Activated CD4-positive, CD25-positive, alpha-beta regulatory T cell treated with anti-CD3 and anti-CD28 coated beads, Interleukin-2, amount 50 U/mL, for 16 hours (primary cell): Measurements from ENCODE around the gene LRRC8A.
"Not testable (repeated sequence)": the region's sequence is repeated elsewhere in the genome, so short reads cannot be mapped to it uniquely, and the experiment has no call there.

Source experiments
- DNase-seq: peaks from one replicate; pipeline ENCODE4 v3.0.0-alpha.2; 2020; ENCODE audit warnings: low read depth, low spot score

Gene LRRC8A

DNA sequence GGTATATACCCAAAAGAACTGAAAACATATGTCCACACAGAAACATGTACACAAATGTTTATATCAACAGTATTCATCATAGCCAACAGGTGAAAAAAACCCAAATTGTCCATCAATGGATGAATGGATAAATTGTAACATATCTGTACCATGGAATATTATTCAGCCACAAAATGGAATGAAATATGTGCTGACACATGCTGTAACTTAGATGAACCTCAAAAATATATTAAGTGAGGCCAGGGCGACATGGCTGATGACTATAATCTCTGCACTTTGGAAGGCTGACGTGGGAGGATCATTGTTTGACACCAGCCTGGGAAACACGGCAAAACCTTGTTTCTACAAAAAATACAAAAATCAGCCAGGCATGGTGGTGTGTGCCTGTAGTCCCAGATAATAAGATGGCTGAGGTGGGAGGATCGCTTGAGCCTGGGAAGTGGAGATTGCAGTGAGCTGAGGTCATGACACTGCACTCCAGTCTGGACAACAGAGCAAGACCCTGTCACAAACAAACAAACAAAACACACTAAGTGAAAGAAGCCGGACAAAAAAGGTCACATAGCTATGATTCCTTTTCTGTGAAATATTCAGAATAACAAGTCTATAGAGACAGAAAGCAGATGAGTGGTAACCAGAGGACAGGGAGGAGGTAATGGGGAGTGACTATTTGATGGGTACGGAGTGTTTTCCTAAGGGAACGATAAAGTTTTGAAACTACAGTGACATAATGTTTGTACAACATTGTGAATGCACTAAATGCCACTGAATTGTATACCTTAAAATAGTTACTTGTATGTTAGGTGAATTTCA is 11.6 kb upstream of the LRRC8A start:
- no peak for DNase-seq

DNA sequence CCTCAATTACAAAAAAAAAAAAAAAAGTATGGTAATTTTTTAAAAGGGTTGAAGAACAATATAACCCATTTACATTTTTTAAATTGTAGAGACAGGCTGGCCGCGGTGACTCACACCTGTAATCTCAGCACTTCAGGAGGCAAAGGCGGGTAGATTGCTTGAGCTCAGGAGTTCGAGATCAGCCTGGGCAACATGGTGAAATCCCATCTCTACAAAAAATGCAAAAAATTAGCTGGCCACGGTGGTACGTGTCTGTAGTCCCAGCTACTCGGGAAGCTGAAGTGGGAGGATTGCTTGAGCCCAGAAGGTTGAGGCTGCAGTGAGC is 11.0 kb upstream of the LRRC8A start:
- not testable (repeated sequence) for DNase-seq

DNA sequence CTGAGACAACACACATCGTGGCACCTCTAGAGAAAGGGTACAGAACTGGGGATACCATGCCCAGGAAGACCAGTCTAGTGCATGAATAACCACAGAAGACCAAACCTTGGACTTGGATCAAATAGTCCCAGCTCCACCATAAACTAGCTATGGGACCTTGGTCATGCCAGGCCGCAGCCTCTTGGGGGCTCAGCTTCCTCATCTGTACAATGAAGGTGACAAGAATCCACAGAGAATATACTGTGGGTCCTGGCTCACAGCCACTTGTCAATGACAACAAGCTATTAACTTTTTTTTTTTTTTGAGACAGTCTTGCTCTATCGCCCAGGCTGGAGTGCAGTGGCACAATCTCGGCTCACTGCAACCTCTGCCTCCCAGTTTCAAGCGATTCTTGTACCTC is 4.1 kb upstream of the LRRC8A start:
- no peak for DNase-seq

DNA sequence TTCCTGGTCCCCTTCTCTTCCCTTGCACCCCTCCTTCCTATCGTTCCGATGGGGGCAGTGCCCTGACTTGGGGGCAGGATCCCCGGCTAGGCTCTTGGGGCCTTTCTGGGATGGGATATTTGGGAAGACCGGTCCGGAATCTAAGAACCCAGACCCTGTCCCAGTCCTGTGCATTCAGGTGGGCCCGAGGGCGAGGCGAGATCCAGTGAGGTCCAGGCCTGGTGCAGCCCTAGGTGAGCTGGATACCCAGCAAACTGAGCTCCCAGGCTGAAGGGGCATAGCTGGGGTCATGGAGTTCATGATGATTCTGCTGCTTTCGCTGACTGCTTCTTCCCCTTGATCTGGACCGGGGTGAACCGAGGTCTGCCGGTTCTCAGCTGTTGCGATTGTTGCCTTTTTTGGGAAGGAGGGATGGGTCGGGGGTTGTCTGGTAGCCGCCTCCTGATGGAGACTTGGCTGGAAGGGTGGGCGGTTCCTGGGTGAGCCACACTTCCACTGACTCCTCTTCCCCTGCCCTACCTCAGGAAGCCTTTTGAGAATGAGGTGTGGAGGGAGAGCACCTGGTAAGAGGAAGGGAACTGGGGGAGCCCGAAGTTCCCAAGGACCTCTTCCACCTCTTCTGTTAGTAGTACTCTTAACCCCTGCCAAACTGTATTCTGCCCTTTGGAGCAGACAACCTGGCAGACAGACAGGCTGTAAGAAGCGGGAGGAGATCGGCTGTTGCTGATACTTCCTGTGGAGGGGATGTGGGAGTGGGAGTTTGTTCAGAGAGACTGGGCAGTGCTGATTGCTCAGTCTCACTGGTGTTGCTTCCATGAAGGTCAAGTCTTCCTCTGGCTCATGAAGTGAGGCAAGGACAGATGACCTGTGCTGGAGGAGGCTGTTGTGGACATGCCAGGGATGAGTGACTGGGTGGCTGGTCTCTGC is 1.0 kb downstream of the LRRC8A start:
- DNase-seq = no peak

DNA sequence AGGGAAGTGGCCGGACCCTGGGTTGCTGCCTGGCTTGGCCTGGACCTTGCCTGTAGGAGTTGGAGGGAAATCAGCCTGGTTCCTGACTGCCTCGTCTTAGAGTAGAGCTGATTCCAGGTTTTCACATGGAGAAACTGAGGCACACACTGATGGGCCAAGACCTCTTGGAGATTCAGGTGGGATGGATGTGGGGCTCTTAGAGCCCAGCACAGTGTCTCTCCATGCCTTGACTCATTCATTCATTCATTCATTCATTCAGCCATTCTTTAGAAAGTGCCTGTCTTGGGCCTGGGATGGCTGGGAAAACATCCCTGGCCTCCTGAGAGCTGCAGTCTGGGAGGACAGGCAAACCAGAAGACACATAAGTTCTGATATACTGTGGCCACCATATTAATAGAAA is 2.2 kb downstream of the LRRC8A start:
- DNase-seq = no peak

DNA sequence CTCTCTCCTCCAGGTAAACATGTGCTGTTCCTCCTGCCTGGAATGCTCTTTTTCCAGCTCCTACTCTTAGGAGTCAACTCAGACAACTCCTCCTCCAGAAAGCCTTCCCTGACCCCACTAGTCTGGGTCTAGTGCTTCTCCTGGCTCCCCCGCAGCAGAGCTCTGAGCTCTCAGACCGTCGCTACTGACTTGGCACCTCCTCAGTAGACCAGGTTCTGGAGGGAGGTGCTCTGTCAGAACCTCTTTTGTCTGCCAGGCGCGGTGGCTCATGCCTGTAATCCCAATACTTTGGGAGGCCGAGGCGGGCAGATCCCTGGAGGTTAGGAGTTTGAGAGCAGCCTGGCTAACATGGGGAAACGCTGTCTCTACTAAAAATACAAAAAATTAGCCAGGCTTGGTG is 3.4 kb downstream of the LRRC8A start:
- DNase-seq = no peak

DNA sequence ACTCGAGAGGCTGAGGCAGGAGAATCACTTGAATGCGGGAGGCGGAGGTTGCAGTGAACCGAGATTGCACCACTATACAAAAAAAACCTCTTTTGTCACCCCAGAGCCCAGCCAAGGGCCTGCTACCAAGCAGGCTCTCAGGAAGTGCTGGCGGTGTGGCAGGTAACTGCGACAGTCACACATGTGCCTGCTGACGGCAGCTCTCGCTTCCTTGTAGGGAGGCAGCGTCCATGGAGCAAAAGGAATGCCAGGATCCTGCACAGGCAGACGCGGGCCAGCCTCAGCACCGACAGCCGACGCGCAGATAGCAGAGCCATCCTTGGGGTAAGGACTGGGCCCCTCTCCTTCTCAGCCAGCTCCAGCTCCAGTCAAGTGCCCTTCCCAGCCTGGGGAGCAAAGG is 3.9 kb downstream of the LRRC8A start:
- DNase-seq = no peak

DNA sequence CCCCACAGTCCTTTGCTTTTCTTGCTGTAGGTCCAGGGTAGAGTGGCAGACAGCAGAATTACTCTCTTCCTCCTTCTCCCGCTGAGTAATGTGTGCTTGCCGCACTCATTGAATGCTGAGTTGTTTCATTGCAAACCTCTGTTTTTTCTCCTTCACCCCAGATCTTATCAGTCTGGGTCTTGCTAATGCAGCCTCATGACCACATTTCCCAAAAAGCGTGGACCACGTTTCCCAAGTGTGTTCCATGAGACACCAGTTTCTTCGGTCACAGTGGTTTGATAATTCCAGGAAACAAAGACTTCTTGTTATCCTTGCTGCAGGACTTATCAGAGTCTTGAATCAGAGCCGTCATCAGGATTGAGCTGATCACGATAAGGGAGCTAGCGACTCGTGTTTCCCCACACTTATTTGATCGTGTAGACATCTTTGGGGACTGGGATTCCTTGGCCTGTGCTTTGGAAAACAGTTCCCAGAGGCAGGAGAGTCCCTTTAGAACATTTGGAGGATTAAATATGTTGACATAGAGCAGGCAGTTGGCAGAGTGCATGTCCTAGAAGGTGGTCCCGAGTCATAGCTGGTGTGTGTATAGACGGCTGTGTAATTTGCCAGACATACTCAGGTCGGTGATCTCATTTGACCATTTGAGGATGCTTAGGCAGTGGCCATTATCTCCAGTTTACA is 4.4 kb downstream of the LRRC8A start:
- DNase-seq = no peak

DNA sequence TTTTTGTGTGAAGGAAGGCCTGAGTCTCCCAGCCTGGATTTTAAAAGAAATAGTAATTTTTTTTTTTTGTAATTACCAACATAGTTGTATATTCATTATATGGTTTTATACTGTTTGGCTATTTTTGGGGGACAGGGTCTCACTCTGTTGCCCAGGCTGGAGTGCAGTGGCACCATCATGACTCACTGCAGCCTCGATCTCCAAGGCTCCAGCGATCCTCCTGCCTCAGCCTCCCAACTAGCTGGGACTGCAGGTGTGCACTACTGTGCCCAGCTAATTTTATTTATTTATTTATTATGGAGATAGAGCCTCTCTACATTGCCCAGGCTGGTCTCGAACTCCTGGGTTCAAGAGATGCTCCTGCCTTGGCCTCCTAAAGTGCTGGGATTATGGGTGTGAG is 5.1 kb downstream of the LRRC8A start:
- DNase-seq = no peak

DNA sequence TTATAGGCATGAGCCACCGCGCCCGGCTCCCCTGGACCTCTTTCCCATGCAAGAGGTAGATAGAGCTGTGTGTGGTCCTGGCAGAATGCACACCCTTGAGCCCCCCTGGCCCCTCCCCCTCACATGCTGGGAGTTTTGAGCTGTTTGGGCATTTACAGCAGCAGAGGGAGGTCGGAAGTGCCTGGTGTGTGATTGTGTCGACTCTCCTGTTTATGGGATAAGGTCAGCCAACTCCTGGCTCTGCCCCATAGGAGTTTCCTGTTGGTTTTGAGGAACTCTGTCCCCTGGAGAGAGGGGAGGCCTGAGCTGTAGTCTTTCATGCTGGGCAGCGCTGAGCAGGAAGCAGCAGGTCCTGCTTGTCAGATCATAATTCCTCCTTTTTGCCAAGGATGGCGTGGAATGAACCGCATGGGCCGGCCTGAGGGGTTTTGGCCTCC is 6.0 kb downstream of the LRRC8A start:
- DNase-seq = no peak

DNA sequence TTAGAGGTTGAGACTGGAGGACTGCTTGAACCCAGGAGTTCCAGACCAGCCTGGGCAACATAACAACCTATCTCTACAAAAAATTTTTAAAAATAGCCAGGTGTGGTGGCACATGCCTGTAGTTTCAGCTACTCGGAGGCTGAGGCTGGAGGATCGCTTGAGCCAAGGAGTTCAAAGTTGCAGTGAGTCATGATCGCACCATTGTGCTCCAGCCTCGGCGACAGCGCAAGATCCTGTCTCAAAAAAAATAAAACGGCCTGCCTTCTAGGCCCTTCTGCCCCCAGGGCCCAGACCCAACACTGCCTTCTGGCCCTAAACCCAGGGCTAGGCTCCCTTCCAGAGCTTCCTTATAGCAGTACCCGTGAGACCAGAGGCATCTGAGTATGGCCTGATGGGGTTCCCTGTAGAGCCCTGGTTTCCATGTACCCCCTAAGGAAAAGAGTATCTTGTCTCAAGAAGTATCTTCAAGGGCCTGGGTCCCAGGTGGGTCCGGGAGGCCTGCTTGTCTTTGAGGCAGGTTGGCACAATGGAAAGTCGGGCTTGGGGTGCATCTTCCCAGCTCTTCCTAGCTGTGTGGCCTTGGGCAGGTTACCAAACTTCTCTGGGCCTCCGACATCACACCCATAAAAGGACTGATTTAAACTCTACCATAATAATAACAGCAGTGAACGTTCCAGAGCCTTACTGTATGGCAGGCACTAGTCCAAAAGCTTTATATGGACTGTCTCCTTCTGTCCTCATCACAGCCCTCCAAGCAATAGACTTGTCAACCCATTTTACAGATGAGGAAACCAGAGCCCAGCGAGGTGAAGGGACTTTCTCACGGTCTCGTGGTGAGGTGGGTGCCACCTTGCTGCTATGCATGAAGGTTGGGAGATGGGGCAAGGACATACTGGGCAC is 9.6 kb downstream of the LRRC8A start:
- no peak for DNase-seq

DNA sequence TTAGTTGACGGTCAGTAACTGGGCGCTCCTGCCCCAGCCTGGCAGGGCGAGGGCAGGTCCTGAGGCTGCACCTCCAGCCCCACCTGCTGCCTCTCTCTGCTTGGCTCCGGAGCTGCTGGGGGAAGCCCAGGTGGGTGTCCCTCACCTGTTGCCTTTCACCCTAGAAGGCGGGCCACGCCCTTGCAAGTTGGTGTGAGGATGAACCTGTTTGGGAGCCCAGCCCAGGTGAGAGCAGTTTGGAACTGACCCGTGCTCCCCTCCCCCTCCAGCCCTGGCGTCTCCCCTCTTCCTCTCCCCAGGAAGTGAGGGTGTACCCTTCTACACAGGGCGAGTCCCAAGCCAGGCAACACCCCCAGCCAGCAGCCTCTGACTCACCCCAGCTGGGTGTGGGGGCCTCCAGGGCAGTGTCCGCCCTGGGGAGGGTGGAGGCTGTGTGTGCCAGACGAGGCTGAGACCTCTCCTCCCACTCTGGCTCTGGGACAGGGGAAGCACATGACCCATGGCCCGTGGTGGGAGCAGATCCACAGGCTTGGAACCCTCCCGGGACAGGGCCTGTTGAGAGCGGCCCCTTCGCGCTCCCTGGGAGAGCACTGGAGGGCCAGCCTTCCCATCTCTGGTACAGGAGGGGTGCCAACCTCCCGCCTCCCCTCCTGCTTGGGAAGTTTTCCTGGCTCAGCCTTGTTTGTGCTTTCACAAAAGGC is 10.4 kb downstream of the LRRC8A start:
- DNase-seq = no peak

DNA sequence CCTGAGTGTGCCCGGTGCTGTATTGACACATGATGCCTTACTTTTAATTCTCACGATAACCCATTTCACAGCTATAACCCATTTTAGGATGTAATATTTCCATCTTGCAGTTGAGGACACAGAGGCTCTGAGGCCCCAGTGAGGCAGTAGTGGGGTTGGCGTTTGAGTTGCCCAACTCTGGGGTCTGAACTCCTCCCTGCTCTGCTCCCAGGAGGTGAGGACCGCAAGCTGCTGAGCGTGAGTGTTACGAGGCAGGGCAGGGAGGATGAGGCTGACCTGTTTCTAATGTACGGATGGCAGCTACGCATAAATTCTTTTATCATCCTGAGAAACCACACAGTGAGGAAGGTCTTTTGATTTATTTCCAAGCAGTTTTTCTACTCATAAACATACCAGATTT is 11.4 kb downstream of the LRRC8A start:
- DNase-seq = no peak

DNA sequence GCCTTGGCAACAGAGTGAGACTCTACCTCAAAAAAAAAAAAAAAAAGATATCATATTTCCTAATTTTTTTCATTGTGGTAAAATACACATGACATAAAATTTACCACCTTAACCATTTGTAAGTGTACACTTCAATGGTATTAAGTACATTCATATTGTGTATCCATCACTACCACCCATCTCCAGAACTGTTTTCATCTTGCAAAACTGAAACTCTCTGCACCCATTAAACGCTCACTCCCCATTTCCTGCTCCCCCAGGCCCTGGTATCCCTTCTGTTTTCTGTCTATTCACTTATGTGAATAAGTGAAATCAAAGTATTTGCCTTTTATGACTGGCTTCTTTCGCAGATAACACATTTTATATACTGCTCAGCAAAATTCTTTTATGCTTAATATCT is 12.8 kb downstream of the LRRC8A start:
- DNase-seq = no peak

DNA sequence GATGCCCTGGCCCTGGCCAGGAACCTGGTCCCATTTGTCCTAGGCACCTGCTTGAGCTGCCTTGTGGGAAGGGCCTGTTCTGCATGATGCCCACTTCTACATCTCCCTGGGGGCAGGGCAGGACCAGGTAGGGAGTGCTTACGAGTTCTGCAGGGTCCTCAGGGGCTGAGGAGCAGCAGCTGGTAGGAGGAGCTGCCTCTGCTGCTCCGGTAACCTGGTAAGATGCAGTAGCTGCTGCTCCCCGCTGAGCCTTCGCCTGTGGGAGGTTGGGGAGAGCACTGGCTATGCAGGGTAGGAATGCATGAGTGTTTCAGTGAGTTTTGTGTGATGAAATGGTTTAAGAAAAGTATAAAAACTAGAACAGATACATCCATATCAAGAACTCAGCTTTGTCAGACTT is 13.6 kb downstream of the LRRC8A start:
- DNase-seq = no peak

DNA sequence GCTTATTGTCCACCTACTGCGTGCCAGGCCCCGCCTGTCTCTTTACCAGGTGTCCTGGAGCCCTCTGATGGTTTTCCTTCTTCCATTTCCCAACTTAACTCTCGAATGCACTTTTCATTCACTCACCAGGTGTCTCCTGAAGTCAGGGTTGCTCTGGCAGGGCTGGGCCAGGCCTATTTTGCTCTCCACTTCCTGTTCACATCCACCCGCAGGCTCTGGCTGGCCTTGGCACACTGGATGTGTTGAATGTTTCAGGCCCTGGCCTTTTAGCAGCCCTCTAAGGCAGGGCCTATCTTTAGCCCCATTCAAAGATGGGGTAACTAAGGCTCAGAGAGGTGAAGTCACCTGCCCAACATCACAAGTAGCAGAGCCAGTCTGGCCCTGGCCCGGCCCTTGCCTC is 16.4 kb downstream of the LRRC8A start:
- no peak for DNase-seq

DNA sequence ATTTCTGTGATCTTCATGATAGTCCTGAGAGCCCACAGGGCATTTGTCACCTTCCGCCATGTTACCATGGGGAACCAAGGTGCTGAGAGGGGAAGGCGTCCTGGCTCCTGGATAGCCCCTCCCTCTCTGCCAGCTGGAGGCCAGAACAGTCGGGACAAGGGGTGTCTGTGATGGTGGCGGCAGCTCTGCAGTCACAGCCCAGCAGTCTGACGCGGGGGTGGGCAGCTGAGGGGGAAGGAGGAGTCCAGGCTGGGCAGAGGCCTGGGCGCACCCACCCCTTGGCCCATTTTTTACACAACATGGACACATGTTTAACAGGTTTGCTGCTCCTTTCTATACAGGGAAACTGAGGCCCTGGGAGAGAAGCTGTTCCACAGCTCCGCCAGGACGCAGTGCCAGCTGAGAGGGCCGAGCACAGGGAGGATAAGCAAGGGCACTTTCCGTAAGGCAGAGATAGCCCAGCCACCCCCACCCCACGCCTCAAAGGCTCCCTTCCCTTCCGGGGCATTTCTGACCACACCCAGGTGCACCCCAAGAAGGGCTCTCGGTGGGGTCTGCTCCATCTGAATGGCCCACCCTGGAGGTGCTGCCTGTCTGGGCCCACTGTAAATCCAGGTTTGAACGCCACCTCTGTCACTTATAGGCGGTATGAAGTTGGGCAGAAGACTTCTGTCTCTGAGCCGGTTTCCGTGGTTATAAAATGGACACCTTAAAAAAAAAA is 17.1 kb downstream of the LRRC8A start:
- DNase-seq = no peak

DNA sequence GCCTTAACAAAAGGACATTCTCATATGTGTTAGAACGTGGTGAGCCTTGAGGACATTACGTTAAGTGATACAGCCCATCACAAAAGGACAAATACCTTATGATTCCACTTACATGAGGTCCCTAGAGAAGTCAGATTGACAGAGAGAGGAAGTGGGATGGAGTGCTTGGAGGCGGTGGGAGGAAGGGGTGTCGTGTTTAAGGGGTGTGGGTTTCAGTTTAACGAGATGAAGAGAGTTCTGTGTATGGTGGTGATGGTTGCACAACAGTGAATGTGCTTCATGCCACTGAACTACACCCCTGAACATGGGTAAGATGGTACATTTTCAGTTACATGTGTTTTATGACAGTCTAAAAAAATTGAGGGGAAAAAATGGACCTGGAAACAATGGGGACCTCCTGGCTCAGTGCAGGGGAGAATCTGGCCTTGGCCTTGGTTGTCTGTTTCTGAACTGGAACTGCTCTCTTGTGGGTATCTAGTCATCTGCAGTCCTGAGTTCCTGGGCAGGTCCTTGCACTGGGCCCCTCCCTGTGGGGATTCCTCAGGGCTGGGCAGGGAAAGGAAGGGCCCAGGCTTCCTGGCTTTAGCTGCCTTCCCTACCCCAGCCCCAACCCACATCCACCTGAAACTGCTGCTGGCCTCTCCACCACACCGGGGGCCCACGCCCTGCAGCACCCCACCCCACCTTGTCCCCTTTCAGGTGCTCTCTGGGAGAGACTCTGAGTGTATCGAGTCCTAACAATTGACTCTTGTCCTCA is 17.8 kb downstream of the LRRC8A start:
- no peak for DNase-seq

DNA sequence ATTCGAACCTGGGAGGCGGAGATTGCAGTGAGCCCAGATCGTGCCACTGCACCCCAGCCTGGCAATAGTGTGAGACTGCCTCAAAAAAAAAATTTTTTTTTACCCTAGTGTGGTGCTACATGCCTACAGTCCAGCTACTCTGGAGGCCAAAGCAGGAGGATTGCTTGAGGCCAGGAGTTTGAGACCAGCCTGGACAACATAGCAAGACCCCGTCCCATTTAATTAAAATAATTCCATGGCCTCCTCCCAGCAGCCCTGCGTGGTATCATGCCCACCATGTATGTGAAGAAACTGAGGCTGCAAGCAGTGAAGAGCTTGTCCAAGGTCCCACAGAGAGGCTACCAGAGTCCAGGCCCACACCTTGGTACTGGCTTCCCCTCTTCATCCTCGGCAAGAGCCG is 19.4 kb downstream of the LRRC8A start:
- no peak for DNase-seq
